Measurements from ENCODE around the gene EIF1AX.

DNA sequence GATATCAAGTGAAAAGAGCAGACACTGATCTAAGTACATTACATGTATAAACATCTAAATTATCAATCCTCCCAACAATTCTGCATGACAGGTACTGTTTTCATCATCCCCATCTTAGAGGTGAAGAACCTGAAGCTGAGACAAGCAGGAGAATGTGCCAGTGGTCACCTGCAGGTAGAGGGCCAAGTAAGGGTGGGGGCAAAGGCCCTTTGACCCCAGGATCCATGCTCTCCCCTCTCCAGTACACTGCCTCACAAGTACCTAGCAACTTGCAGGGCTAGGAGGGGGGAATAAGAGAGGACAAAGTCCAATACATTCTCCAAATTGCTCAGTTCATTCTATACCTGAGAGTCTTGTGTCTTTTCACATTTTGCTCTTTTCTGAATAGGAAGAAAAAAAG, 16.7 kb downstream of the EIF1AX start:
- TF ChIP-seq POLR2AphosphoS5 (IDR thresholded peaks at IDR 0.05; ENCODE audit: low read depth, low read length) (no peak), POLR2A (IDR thresholded peaks at IDR 0.05; ENCODE audit: low read depth, low read length) (peak; percentile 46; the same call in 1 of the 2 replicates), TAF1 (IDR thresholded peaks at IDR 0.05; ENCODE audit: borderline replicate concordance, low read depth, low read length) (no peak)
